GM18505 (cell line): ENCODE measurements around the gene EIF3A.
A peak's percentile ranks its signal among the peaks of the same experiment; 100 is the strongest.
"Not testable (repeated sequence)": the region's sequence is repeated elsewhere in the genome, so short reads cannot be mapped to it uniquely, and the experiment has no call there.

Source experiments
- ATAC-seq: cut with Tn5 transposase; IDR thresholded peaks from one replicate; pipeline ENCODE4 v1.9.1; 2021; ENCODE audit not compliant: unreplicated experiment
- POLR2A ChIP-seq: IDR thresholded peaks from 4 replicates; pipeline ENCODE4 v1.6.1; 2011; ENCODE audit warnings: borderline replicate concordance; ENCODE audit not compliant: insufficient read depth, insufficient read length; ENCODE audit errors: extremely low read depth

Gene EIF3A

GRCh38 chr10:119105155-119105554 lies 24.5 kb upstream of the EIF3A start:
- ATAC-seq, result no peak
- TF ChIP-seq POLR2A, result no peak

GRCh38 chr10:119104654-119105015 lies 24.0 kb upstream of the EIF3A start:
- no peak for TF ChIP-seq POLR2A
- ATAC-seq, result no peak

GRCh38 chr10:119103903-119104653 lies 23.5 kb upstream of the EIF3A start, which contains the start of gene DENND10:
DENND10 (plus strand) TSS chr10:119104113; CDS start chr10:119104143, 30 bp downstream.
- peak; percentile 86 for TF ChIP-seq POLR2A
- ATAC-seq, result peak; percentile 83

- no peak for ATAC-seq
- no peak for TF ChIP-seq POLR2A
Measured at GRCh38 chr10:119103241-119103902, 22.8 kb upstream of the EIF3A start.

- no peak for ATAC-seq
- TF ChIP-seq POLR2A, result no peak
Measured at GRCh38 chr10:119101366-119102098, 20.9 kb upstream of the EIF3A start.

- TF ChIP-seq POLR2A, result no peak
- ATAC-seq, result no peak
Measured at GRCh38 chr10:119100434-119101238, 20.0 kb upstream of the EIF3A start.

- TF ChIP-seq POLR2A, result no peak
- ATAC-seq, result no peak
Measured at GRCh38 chr10:119098576-119098975, 18.0 kb upstream of the EIF3A start.

- ATAC-seq, result not testable (repeated sequence)
Measured at GRCh38 chr10:119096641-119097415, 16.2 kb upstream of the EIF3A start.

GRCh38 chr10:119095640-119096039 lies 15.0 kb upstream of the EIF3A start:
- no peak for ATAC-seq
- no peak for TF ChIP-seq POLR2A

GRCh38 chr10:119090968-119091367 lies 10.4 kb upstream of the EIF3A start:
- no peak for TF ChIP-seq POLR2A
- no peak for ATAC-seq

GRCh38 chr10:119090026-119090795 lies 9.6 kb upstream of the EIF3A start:
- TF ChIP-seq POLR2A, result no peak
- no peak for ATAC-seq
